KOPT-K1 (cell line): Measurements from ENCODE around the gene OLFML2A.

Source experiments
- H3K27ac ChIP-seq: fragments of 200-600 bp; sonication (generic); 2 replicates; pipeline ENCODE4 v1.5.1; 2016; ENCODE audit warnings: antibody characterized with exemption, mild to moderate bottlenecking, low read depth, low read length; ENCODE audit not compliant: poor library complexity, severe bottlenecking
- H3K36me3 ChIP-seq: fragments of 200-600 bp; sonication (generic); 2 replicates; pipeline ENCODE4 v1.5.1; 2017; ENCODE audit warnings: antibody characterized with exemption, mild to moderate bottlenecking, low read length, moderate library complexity; ENCODE audit not compliant: insufficient read depth
- H3K9me3 ChIP-seq: fragments of 200-600 bp; sonication (generic); 2 replicates; pipeline ENCODE4 v1.5.1; 2017; ENCODE audit warnings: antibody characterized with exemption, low read length, mild to moderate bottlenecking; ENCODE audit not compliant: insufficient read depth, poor library complexity, severe bottlenecking

OLFML2A gene

GRCh38 chr9:124794902-124795491, 18.1 kb downstream of the OLFML2A start:
- H3K9me3 ChIP-seq, result no peaks in the 10 kb centered on the region
- no peak overlapping the region for H3K27ac ChIP-seq
- H3K36me3 ChIP-seq, result no peaks in the 10 kb centered on the region

DNA sequence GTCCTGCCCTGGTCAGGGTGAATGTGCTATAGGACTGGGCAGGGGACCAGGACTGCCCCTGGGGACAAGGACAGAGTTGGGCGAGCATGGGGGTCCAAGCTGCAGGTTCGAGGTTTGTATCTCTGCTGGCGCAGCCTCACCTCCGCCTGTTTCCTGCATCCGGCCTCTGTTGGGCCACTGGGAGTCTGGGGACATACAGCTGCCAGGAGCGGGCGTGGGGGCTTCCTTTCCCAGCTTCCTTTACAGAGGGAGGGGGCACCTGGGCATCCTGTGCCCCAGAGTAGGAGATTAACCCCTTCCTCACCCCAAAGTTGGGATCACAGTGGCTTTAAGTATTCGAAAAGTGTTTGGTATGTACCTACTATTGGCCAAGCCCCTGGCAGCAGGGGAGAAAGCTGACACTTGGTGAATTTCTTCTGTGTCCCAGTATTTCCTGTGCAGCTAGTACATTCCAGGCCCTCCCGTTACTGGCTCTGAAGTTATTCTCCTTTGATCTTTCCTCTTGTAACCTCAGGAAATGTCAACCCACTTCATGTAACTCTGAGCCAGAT, 19.0 kb downstream of the OLFML2A start:
- no peaks in the 10 kb centered on the region for H3K36me3 ChIP-seq
- no peaks in the 10 kb centered on the region for H3K9me3 ChIP-seq
- no peak overlapping the region for H3K27ac ChIP-seq

- Histone ChIP-seq H3K9me3 (no peaks in the 10 kb centered on the region), H3K27ac (no peak overlapping the region)
Measured at GRCh38 chr9:124797343-124798103, 20.6 kb downstream of the OLFML2A start.

DNA sequence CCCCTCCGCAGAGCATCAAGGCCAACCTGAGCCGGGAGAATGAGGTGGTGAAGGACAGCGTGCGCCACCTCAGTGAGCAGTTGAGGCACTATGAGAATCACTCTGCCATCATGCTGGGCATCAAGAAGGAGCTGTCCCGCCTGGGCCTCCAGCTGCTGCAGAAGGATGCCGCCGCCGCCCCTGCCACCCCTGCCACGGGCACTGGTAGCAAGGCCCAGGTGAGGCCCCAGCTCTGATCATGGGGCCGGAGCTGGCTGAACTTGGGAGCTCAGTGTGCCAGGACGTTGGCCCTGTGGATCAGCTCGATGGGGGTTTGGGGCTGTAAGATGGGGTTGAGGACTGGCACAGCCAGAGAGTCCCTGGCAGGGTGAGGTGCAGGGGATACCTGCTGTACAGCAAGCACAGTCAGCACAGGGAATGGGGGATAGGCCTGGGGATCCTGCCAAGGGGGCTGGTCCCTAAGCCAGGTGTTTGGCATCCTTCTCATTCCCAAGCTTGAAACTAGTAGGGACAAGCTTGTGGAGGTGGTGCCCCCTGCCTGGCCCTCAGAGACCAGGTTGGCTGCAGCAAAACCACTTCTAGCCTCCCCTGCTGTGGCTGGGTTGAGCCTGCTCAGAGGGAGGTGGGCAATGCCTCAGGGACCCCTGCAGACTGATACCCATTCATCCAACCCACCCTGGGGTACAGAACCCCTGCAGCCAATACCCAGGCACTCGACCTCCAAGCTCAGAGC, 22.5 kb downstream of the OLFML2A start:
- no peaks in the 10 kb centered on the region for H3K9me3 ChIP-seq
- H3K27ac ChIP-seq, result no peak overlapping the region
- no peaks in the 10 kb centered on the region for H3K36me3 ChIP-seq

More at GRCh38 chr9:124797343-124798103, 20.6 kb downstream of the OLFML2A start:
- no peaks in the 10 kb centered on the region for H3K36me3 ChIP-seq

GRCh38 chr9:124800306-124801259, 23.6 kb downstream of the OLFML2A start:
- Histone ChIP-seq H3K36me3 (no peaks in the 10 kb centered on the region), H3K9me3 (no peaks in the 10 kb centered on the region), H3K27ac (no peak overlapping the region)

GRCh38 chr9:124801356-124801755, 24.4 kb downstream of the OLFML2A start:
- no peak overlapping the region for H3K27ac ChIP-seq
- no peaks in the 10 kb centered on the region for H3K9me3 ChIP-seq
- H3K36me3 ChIP-seq, result no peaks in the 10 kb centered on the region

DNA sequence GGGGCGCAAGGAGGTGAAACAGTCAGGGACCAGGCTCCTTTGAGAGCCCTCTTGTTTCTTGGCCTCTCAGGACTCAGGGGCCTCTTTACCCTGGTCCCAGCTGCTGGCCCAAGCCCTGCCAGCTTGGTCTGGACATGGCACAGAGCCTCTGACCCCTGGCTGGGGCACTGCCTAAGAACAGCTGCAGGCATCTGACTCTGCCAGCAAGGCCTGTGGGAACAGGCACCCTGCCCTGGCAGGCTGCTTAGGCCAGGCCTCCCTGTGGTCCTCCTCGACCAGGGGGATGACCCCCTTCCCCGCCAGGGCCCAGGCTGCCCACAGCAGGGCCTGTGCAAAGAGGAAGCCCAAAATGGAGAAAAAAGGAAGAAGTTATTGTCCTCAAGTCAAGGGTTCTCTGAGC, 25.5 kb downstream of the OLFML2A start:
- Histone ChIP-seq H3K36me3 (no peaks in the 10 kb centered on the region), H3K27ac (no peak overlapping the region), H3K9me3 (no peaks in the 10 kb centered on the region)

DNA sequence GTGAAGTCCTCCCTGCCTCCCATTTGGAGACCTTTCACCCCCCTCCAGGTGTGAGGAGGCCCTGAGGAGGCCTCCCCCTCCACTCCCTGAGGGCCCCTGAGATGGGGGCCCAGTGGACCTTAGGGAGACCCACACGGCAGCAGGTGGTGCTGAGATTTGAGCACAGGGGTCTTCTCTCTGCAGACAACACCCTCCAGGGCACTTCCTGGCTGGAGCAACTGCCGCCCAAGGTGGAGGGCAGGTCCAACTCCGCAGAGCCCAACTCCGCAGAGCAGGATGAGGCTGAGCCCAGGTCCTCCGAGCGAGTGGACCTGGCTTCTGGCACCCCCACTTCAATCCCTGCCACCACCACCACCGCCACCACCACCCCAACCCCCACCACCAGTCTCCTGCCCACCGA, 27.0 kb downstream of the OLFML2A start:
- no peak overlapping the region for H3K27ac ChIP-seq
- H3K36me3 ChIP-seq, result no peaks in the 10 kb centered on the region

GRCh38 chr9:124805186-124805585, 28.3 kb downstream of the OLFML2A start:
- no peaks in the 10 kb centered on the region for H3K36me3 ChIP-seq
- no peaks in the 10 kb centered on the region for H3K9me3 ChIP-seq
- no peak overlapping the region for H3K27ac ChIP-seq

More for the DNA sequence above, 27.0 kb downstream of the OLFML2A start:
- no peaks in the 10 kb centered on the region for H3K9me3 ChIP-seq

GRCh38 chr9:124808246-124808956, 31.5 kb downstream of the OLFML2A start:
- no peaks in the 10 kb centered on the region for H3K9me3 ChIP-seq
- H3K36me3 ChIP-seq, result no peaks in the 10 kb centered on the region
- no peak overlapping the region for H3K27ac ChIP-seq

DNA sequence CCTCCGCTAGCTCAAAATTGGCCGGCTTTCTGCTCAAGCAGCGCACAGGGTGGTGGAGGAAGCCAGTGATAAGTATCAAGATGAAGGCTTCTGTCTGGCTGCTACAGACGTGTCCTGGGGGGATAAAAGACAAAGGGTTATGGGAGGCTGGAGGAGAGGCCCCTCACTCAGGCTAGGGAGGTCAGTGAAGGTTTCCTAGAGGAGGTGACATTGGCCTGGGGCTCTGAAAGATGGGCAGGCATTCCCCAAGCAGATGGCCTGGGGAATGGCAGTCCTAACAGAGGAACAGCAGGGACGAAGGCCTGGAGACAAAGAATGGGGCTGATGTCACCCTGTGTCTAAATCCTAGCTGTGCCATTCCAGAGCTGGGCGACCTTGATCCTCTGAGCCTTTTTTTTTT, 32.3 kb downstream of the OLFML2A start:
- H3K9me3 ChIP-seq, result no peaks in the 10 kb centered on the region
- H3K27ac ChIP-seq, result no peak overlapping the region
- no peaks in the 10 kb centered on the region for H3K36me3 ChIP-seq

DNA sequence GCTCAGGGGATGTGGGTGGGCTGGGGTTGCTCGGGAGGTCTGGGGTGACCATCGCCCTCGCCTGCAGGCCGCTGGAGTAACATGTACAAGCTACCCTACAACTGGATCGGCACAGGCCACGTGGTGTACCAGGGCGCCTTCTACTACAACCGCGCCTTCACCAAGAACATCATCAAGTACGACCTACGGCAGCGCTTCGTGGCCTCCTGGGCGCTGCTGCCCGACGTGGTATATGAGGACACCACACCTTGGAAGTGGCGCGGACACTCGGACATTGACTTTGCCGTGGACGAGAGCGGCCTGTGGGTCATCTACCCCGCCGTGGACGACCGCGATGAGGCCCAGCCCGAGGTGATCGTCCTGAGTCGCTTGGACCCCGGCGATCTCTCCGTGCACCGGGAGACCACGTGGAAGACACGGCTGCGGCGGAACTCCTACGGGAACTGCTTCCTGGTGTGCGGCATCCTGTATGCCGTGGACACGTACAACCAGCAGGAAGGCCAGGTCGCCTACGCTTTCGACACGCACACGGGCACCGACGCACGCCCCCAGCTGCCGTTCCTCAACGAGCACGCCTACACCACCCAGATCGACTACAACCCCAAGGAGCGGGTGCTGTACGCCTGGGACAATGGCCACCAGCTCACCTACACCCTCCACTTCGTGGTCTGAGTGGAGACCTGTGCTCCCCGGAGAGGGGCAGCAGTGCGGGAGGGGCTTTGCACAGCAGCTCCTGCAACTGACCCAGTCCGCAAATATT, 33.0 kb downstream of the OLFML2A start:
- Histone ChIP-seq H3K27ac (no peak overlapping the region), H3K9me3 (no peaks in the 10 kb centered on the region), H3K36me3 (no peaks in the 10 kb centered on the region)

DNA sequence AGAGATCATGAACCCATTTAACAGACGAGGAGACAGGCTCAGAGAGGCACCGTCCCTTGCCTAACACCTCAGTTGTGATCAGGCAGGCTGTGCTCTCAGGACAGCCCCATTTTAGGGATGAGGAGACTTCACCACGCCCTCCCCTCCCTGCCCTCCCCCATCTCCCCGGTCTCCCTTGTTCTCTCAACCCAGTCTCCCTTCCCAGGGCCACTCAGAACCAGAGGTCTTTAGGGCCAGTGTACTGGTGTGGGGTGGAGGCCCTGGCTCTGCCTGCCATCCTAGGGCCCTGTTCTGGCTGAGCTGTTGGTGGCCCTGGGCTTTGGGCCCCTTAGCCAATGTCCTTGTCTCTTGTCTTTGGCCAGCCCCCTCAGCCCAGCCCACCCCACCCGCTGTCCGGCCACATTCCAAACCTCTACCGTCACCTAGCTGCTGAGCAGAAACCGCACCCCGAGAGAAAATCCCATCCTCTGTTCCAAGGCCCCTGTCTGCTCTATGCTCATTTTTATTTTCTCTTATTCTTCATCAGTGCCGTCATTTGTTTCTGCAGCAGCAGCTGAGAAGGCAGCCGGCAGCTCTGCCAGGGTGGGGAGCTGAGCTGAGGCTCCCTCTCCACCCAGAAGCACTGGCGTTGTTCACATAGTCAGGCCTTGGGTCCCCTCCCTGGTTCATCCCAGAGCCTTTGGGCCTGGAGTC, 33.9 kb downstream of the OLFML2A start:
- no peak overlapping the region for H3K27ac ChIP-seq

More for the DNA sequence above, 33.9 kb downstream of the OLFML2A start:
- Histone ChIP-seq H3K9me3 (no peaks in the 10 kb centered on the region), H3K36me3 (no peaks in the 10 kb centered on the region)
